ENCODE data around the gene CYP2U1. TPM values are rescaled to one million over a fixed set of nuclear protein-coding genes. Genes with fewer than 3 reads are reported as not detected.

The CYP2U1 gene
- total RNA-seq, result 10 to 100 TPM; 35.8 to 44.6 TPM

GRCh38 chr4:107930821-107931774, at the start of gene CYP2U1:
Gene CYP2U1 (plus strand): TSS chr4:107931549. CDS start chr4:107931644, 95 bp downstream.

GRCh38 chr4:107989537-107990386, 58.4 kb downstream of the CYP2U1 start, which contains the start of gene HADH:
Gene HADH (plus strand): TSS chr4:107989889. CDS start chr4:107989933, 44 bp downstream.

Other genes starting within 250 kb of the CYP2U1 start
- gene PAPSS1, start 211.3 kb upstream of the CYP2U1 start, total RNA-seq, result 10 to 100 TPM; 45.8 to 49.6 TPM
- gene SGMS2, start 106.6 kb upstream of the CYP2U1 start, total RNA-seq, result 10 to 100 TPM; 15.1 to 20.3 TPM
- gene HADH, start 58.3 kb downstream of the CYP2U1 start, total RNA-seq, result 10 to 100 TPM; 13.1 to 26.3 TPM
- 10 to 100 TPM; 46.1 to 99.6 TPM for gene LEF1, start 237.4 kb downstream of the CYP2U1 start, total RNA-seq